HUES64 (cell line): Measurements from ENCODE around the gene GLI2.
A peak's percentile ranks its signal among the peaks of the same experiment; 100 is the strongest.

Source experiments
- H3K27ac ChIP-seq: 2 replicates; pipeline ENCODE4 v1.7.0; 2013; ENCODE audit warnings: low read depth, low read length, inconsistent platforms
- H3K27me3 ChIP-seq: 2 replicates; pipeline ENCODE4 v1.6.1; 2013; ENCODE audit warnings: mild to moderate bottlenecking, low read length; ENCODE audit not compliant: insufficient read depth
- H3K36me3 ChIP-seq: 2 replicates; pipeline ENCODE4 v1.6.1; 2013; ENCODE audit warnings: mild to moderate bottlenecking, low read length; ENCODE audit not compliant: insufficient read depth
- H3K4me1 ChIP-seq: 2 replicates; pipeline ENCODE4 v1.6.1; 2013; ENCODE audit warnings: mild to moderate bottlenecking, low read length, moderate library complexity; ENCODE audit not compliant: insufficient read depth
- H3K4me3 ChIP-seq: 2 replicates; pipeline ENCODE4 v1.5.1; 2013; ENCODE audit warnings: mild to moderate bottlenecking, low read length, moderate library complexity
- H3K9ac ChIP-seq: 2 replicates; pipeline ENCODE4 v1.6.1; 2013; ENCODE audit warnings: mild to moderate bottlenecking, low read depth, low read length
- H3K9me3 ChIP-seq: 2 replicates; pipeline ENCODE4 v1.6.1; 2013; ENCODE audit warnings: low read depth, low read length; ENCODE audit not compliant: insufficient read depth
- WGBS: fragments of 150-250, 120-280 bp; methylation state at CpG from one replicate; pipeline ENCODE4 v1.1.7; 2013; ENCODE audit warnings: missing lambda C conversion rate; 5-methylcytosine and 5-hydroxymethylcytosine counted together

The GLI2 gene

GRCh38 chr2:120774557-120775160 is 39.0 kb downstream of the GLI2 start:
- Histone ChIP-seq H3K9me3 (no peaks in the 10 kb centered on the region), H3K36me3 (no peaks in the 10 kb centered on the region), H3K4me1 (peaks cover 45% of the 10 kb centered on the region), H3K9ac (no peak overlapping the region), H3K27ac (no peak overlapping the region), H3K4me3 (no peak overlapping the region), H3K27me3 (no peaks in the 10 kb centered on the region)
- 94% methylated on average over 5 of the region's 5 CpGs for WGBS

- H3K4me3 ChIP-seq = no peak overlapping the region
- H3K27me3 ChIP-seq = no peaks in the 10 kb centered on the region
- H3K9ac ChIP-seq = no peak overlapping the region
- no peak overlapping the region for H3K27ac ChIP-seq
- peaks cover 50% of the 10 kb centered on the region for H3K4me1 ChIP-seq
- H3K36me3 ChIP-seq = no peaks in the 10 kb centered on the region
- 93% methylated on average over 17 of the region's 17 CpGs for WGBS
- H3K9me3 ChIP-seq = no peaks in the 10 kb centered on the region
These were observed 39.5 kb downstream of the GLI2 start for GRCh38 chr2:120775194-120775593.

GRCh38 chr2:120775801-120776589 is 40.3 kb downstream of the GLI2 start:
- no peaks in the 10 kb centered on the region for H3K36me3 ChIP-seq
- H3K27me3 ChIP-seq = no peaks in the 10 kb centered on the region
- WGBS = 94% methylated on average over 15 of the region's 15 CpGs
- peaks cover 53% of the 10 kb centered on the region for H3K4me1 ChIP-seq
- no peak overlapping the region for H3K9ac ChIP-seq
- H3K9me3 ChIP-seq = no peaks in the 10 kb centered on the region
- no peak overlapping the region for H3K4me3 ChIP-seq
- H3K27ac ChIP-seq = no peak overlapping the region

GRCh38 chr2:120776649-120777048 is 41.0 kb downstream of the GLI2 start:
- Histone ChIP-seq H3K4me3 (no peak overlapping the region), H3K9ac (no peak overlapping the region), H3K4me1 (peaks cover 46% of the 10 kb centered on the region), H3K9me3 (no peaks in the 10 kb centered on the region), H3K27ac (no peak overlapping the region), H3K36me3 (no peaks in the 10 kb centered on the region), H3K27me3 (no peaks in the 10 kb centered on the region)
- 94% methylated on average over 9 of the region's 9 CpGs for WGBS

GRCh38 chr2:120777170-120777751 is 41.6 kb downstream of the GLI2 start:
- WGBS = 93% methylated on average over 14 of the region's 14 CpGs
- Histone ChIP-seq H3K36me3 (no peaks in the 10 kb centered on the region), H3K27ac (no peak overlapping the region), H3K27me3 (no peaks in the 10 kb centered on the region), H3K4me3 (no peak overlapping the region), H3K9ac (no peak overlapping the region), H3K9me3 (no peaks in the 10 kb centered on the region), H3K4me1 (peaks cover 40% of the 10 kb centered on the region)

- H3K9me3 ChIP-seq = no peaks in the 10 kb centered on the region
- no peak overlapping the region for H3K9ac ChIP-seq
- no peaks in the 10 kb centered on the region for H3K36me3 ChIP-seq
- no peaks in the 10 kb centered on the region for H3K27me3 ChIP-seq
- no peak overlapping the region for H3K4me3 ChIP-seq
- WGBS = 96% methylated on average over 5 of the region's 5 CpGs
- H3K4me1 ChIP-seq = peaks cover 41% of the 10 kb centered on the region
- H3K27ac ChIP-seq = no peak overlapping the region
These were observed 42.1 kb downstream of the GLI2 start for GRCh38 chr2:120777787-120778186.

GRCh38 chr2:120778244-120778643 is 42.6 kb downstream of the GLI2 start:
- WGBS = 83% methylated on average over 12 of the region's 12 CpGs
- Histone ChIP-seq H3K9me3 (no peaks in the 10 kb centered on the region), H3K4me1 (peaks cover 41% of the 10 kb centered on the region), H3K27ac (no peak overlapping the region), H3K9ac (no peak overlapping the region), H3K27me3 (no peaks in the 10 kb centered on the region), H3K36me3 (no peaks in the 10 kb centered on the region), H3K4me3 (no peak overlapping the region)

GRCh38 chr2:120779781-120780283 is 44.2 kb downstream of the GLI2 start:
- WGBS = 79% methylated on average over 12 of the region's 13 CpGs
- no peaks in the 10 kb centered on the region for H3K36me3 ChIP-seq
- no peaks in the 10 kb centered on the region for H3K27me3 ChIP-seq
- no peaks in the 10 kb centered on the region for H3K9me3 ChIP-seq
- peaks cover 42% of the 10 kb centered on the region for H3K4me1 ChIP-seq
- H3K27ac ChIP-seq = 0 out of 2 replicates have a peak overlapping the region, but pooled peaks have one; percentile 16
- H3K9ac ChIP-seq = no peak overlapping the region
- H3K4me3 ChIP-seq = no peak overlapping the region

GRCh38 chr2:120780402-120780801 is 44.7 kb downstream of the GLI2 start:
- WGBS = 79% methylated on average over 7 of the region's 7 CpGs
- 0 out of 2 replicates have a peak overlapping the region, but pooled peaks have one; percentile 16 for H3K27ac ChIP-seq
- no peak overlapping the region for H3K9ac ChIP-seq
- peaks cover 47% of the 10 kb centered on the region for H3K4me1 ChIP-seq
- no peaks in the 10 kb centered on the region for H3K36me3 ChIP-seq
- no peaks in the 10 kb centered on the region for H3K27me3 ChIP-seq
- no peak overlapping the region for H3K4me3 ChIP-seq
- H3K9me3 ChIP-seq = no peaks in the 10 kb centered on the region

- H3K27me3 ChIP-seq = no peaks in the 10 kb centered on the region
- WGBS = 29% methylated on average over 9 of the region's 9 CpGs
These were observed 47.7 kb downstream of the GLI2 start for GRCh38 chr2:120783371-120783791.

GRCh38 chr2:120783969-120784372 is 48.3 kb downstream of the GLI2 start:
- 0 out of 2 replicates have a peak overlapping the region, but pooled peaks have one; percentile 5 for H3K27ac ChIP-seq

More at GRCh38 chr2:120783371-120783791, 47.7 kb downstream of the GLI2 start:
- Histone ChIP-seq H3K9me3 (no peaks in the 10 kb centered on the region), H3K4me3 (no peak overlapping the region), H3K36me3 (no peaks in the 10 kb centered on the region), H3K9ac (no peak overlapping the region), H3K27ac (peak overlapping the region; percentile 33; the same call in 1 of the 2 replicates), H3K4me1 (peaks cover 73% of the 10 kb centered on the region)

More at GRCh38 chr2:120783969-120784372, 48.3 kb downstream of the GLI2 start:
- Histone ChIP-seq H3K9ac (no peak overlapping the region), H3K4me1 (peaks cover 77% of the 10 kb centered on the region), H3K9me3 (no peaks in the 10 kb centered on the region), H3K36me3 (no peaks in the 10 kb centered on the region), H3K4me3 (no peak overlapping the region), H3K27me3 (no peaks in the 10 kb centered on the region)
- 84% methylated on average over 7 of the region's 7 CpGs for WGBS
